ENCODE measurements around the gene CCDC88C.

CCDC88C gene

DNA sequence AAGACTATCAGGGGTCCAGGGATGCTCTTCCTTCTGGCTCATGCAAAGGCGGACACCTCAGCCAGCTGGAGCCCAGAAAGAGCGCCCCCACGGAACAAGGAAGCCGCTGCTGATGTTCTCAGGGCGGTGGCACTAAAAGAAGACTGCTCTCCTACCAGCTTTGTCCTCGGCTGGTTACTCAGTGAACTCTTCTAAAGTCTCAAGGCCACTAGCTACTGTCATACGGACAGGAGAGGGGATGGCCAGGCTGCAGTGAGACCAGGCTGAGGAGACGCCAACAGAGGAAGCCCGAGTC lies 59.6 kb downstream of the CCDC88C start:
- Histone ChIP-seq H3K36me3 (no peaks in the 10 kb centered on the region), H3K27me3 (peaks cover 0 to 7% of the 10 kb centered on the region in 2 donors), H3K4me3 (no peak overlapping the region), H3K9me3 (no peaks in the 10 kb centered on the region), H3K4me1 (peaks cover 0 to 1% (median under 1%) of the 10 kb centered on the region in 4 donors), H3K27ac (no peak overlapping the region)
- no peak for DNase-seq
- no peak for TF ChIP-seq CTCF (IDR thresholded peaks at IDR 0.05)
- intact Hi-C loops (cut with DNase I; ENCODE audit: low total_unique reads) = no loop called here

DNA sequence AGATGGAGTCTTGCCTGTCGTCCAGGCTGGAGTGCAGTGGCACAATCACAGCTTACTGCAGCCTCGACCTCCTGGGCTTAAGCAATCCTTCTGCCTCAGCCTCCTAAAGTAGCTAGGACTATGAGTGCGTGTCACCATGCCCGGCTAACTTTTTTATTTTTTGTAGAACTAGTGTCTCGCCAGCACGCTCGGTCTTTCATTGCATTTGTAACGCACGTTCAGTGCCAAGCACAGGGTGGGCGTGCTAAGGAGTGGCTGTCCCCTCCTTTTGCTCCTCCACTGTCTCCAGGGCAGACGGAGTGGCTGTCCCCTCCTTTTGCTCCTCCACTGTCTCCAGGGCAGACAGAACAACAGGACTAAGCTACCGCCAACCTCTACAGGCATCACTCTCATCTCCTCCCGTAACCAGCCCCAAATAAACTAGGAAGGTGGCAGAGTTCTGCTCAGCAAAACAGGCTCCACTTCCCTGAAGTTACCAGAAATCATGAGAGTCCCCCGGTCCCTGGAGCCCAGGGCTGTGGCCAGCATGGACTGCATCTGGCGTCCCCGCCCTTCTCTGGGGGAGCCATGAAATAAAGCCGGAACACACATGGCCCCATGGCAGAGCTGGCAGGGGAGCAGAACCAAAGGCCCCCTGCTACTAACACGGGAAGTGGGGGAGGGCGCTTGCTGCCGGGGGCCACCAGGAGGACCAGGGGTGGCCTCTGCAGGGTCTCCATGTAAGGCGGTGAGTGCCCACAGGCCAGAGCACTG lies 60.2 kb downstream of the CCDC88C start:
- Histone ChIP-seq H3K4me1 (peaks cover 0 to 6% (median 2%) of the 10 kb centered on the region in 4 donors), H3K27ac (no peak overlapping the region), H3K9me3 (no peaks in the 10 kb centered on the region), H3K36me3 (no peaks in the 10 kb centered on the region), H3K27me3 (peaks cover 0 to 7% of the 10 kb centered on the region in 2 donors), H3K4me3 (no peak overlapping the region)
- no peak for TF ChIP-seq CTCF (IDR thresholded peaks at IDR 0.05)
- intact Hi-C loops (cut with DNase I; ENCODE audit: low total_unique reads) = no loop called here
- DNase-seq = no peak

DNA sequence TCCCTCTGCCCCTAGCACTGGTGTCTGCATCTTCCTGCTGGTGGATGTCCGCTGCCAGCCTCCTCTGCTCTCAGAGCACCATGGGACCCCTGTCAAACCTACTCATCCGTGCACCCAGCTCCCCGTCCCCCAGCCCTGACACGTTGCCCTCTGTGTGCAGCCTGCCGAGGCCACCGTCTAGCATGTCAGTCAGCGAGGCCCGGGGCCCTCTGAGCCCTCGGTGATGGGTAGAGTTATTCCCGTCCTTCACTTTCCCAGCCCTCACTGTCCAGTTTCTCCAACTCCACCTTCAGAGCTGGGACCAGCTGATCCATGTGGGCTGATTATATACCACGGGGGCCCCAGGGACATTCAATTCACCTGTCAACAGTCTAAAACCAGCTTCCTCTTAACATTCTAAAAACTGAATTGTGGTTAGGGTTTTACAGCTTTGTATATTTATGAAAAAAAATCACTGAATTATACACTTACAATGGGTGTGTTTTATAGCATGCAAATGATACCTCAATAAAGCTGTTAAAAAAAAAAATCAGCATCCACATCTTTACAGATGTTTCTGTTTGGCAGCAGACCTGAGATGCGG lies 61.3 kb downstream of the CCDC88C start:
- no peak overlapping the region for H3K27ac ChIP-seq
- intact Hi-C loops (cut with DNase I; ENCODE audit: low total_unique reads) = no loop called here
- no peak for DNase-seq

DNA sequence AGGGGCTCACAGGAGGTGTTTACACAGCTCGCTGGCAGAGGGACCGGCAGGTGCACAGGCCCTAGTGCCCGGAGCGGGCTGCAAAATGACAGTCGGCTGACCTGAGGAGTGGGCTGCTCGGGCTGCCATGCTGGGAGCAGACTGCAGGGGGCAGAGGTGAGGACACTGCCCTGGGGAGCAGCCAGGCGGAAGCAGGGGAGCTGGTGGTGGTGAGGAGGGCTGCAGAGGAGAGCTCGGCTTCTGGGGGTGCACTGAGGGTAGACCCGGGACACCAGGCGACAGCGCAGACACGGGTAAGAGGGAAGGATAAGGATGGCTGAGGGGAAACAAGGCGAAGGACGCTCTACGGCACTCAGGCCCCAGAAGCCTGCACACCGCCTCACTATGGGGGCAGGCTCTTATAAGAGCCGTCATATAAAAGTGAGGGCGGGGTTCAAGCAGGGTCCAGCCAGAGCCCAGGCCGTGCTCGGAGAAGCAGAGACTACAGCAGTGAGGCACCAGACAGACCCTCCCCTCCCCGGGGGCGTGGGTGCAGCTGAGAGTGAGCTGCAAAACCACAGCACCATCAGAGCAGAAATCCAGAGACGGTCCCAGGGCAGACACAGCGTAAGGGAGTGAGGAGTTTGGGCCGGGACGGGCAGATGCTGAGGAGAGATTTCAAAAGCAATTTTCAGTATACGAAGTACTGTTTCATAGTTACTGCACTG lies 62.5 kb downstream of the CCDC88C start:
- Histone ChIP-seq H3K9me3 (no peaks in the 10 kb centered on the region), H3K4me3 (no peak overlapping the region), H3K4me1 (peaks cover 0 to 10% (median 4%) of the 10 kb centered on the region in 4 donors), H3K27ac (no peak overlapping the region), H3K27me3 (peaks cover 0 to 7% of the 10 kb centered on the region in 2 donors), H3K36me3 (no peaks in the 10 kb centered on the region)
- no peak for TF ChIP-seq CTCF (IDR thresholded peaks at IDR 0.05)
- intact Hi-C loops (cut with DNase I; ENCODE audit: low total_unique reads) = no loop called here
- DNase-seq = no peak

More for the DNA sequence above, 61.3 kb downstream of the CCDC88C start:
- TF ChIP-seq CTCF (IDR thresholded peaks at IDR 0.05) = no peak
- no peak overlapping the region for H3K4me3 ChIP-seq
- H3K36me3 ChIP-seq = no peaks in the 10 kb centered on the region
- H3K27me3 ChIP-seq = peaks cover 0 to 7% of the 10 kb centered on the region in 2 donors
- no peaks in the 10 kb centered on the region for H3K9me3 ChIP-seq
- peaks cover 0 to 10% (median 4%) of the 10 kb centered on the region in 4 donors for H3K4me1 ChIP-seq

- no peak for TF ChIP-seq CTCF (IDR thresholded peaks at IDR 0.05)
- H3K27me3 ChIP-seq = peaks cover 0 to 7% of the 10 kb centered on the region in 2 donors
- no peaks in the 10 kb centered on the region for H3K36me3 ChIP-seq
- peaks cover 0 to 10% (median 4%) of the 10 kb centered on the region in 4 donors for H3K4me1 ChIP-seq
- intact Hi-C loops (cut with DNase I; ENCODE audit: low total_unique reads) = no loop called here
- no peak overlapping the region for H3K4me3 ChIP-seq
- H3K9me3 ChIP-seq = no peaks in the 10 kb centered on the region
- no peak overlapping the region for H3K27ac ChIP-seq
- no peak for DNase-seq
These were observed 63.3 kb downstream of the CCDC88C start for GRCh38 chr14:91354221-91354916.

All from tibial artery (tissue), 4 donors.